LNCaP clone FGC (cell line): Measurements from ENCODE around the gene DNM3.

Experiments used
- DNase-seq: peaks from one replicate; pipeline ENCODE4 v3.0.0-alpha.2; 2011; ENCODE audit warnings: low read depth
- H3K4me3 ChIP-seq: 2 replicates; pipeline ENCODE4 v1.5.1; 2011; ENCODE audit warnings: mild to moderate bottlenecking, low read depth, low read length, control low read depth
- CTCF ChIP-seq: IDR thresholded peaks from 2 replicates; pipeline ENCODE4 v1.5.1; 2012; ENCODE audit warnings: mild to moderate bottlenecking; ENCODE audit not compliant: control insufficient read depth, insufficient read depth; ENCODE audit errors: extremely low read depth

Gene DNM3

DNA sequence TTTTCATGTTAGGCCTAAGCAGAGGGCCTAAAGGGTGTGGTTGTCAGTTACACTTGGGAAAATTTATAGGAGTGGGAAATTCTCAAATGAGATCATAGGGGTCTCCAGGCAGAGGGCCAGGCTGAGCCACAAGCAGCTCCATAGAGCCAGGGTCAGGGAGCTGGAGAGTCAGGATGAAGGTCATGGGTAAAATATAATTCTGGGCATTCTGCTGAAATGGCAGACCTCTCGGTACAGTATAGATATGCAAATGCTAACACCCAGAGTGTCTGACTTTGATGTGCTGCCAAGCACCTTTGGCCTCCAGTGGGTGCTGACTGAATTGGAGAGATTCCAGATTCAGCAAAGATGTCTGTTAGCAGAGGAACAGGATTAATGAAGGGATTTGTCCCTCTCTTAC is 40.1 kb downstream of the DNM3 start:
- no peak overlapping the region for H3K4me3 ChIP-seq
- DNase-seq, result no peak
- TF ChIP-seq CTCF, result no peak

GRCh38 chr1:171883849-171884248 is 42.6 kb downstream of the DNM3 start:
- DNase-seq, result no peak
- H3K4me3 ChIP-seq, result no peak overlapping the region

DNA sequence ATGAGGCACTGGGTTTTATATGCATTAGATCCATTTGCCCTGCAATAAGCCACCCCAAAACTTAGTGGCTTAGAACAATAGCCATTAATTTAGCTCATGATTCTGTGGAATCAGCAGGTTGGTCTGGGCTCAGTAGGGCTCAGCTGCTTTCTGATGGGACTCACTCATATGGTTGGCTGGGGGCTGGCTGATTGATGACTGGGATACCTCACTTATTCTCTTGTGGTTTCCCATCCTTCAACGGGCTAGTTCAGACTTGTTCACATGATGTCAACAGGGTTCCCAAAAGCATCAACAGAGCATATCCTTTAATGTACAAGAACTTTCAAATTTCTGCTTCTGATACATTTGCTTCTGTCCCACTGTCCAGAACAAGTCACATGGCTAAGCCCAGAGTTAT is 43.2 kb downstream of the DNM3 start:
- no peak for TF ChIP-seq CTCF
- DNase-seq, result no peak
- no peak overlapping the region for H3K4me3 ChIP-seq

More at GRCh38 chr1:171883849-171884248, 42.6 kb downstream of the DNM3 start:
- no peak for TF ChIP-seq CTCF

- no peak overlapping the region for H3K4me3 ChIP-seq
- TF ChIP-seq CTCF, result no peak
- no peak for DNase-seq
Observed at GRCh38 chr1:171890131-171890530, 48.8 kb downstream of the DNM3 start.

- DNase-seq, result no peak
- TF ChIP-seq CTCF, result no peak
- H3K4me3 ChIP-seq, result no peak overlapping the region
Observed at GRCh38 chr1:171896936-171897703, 55.8 kb downstream of the DNM3 start.

DNA sequence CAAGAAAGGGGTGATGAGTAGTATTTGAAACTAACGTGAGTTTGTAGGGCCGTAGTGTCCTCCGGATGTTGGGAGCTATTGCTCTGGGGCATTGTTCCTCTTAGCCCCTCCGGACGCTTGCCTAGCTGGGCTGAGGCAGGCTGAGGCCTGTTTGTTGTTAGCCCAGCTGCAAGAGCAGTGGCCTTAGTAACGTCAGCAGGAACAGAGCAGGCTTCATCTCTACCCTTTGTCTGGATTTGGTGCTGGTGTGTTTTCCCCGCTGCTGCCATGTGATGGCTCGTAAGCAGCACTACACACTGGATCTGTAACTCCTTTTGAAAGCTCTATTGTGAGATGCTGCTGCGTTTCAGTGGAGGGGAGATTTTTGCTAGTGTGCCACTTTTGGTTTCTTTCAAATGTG is 57.6 kb downstream of the DNM3 start:
- H3K4me3 ChIP-seq, result no peak overlapping the region
- TF ChIP-seq CTCF, result no peak
- no peak for DNase-seq

GRCh38 chr1:171899838-171900237 is 58.5 kb downstream of the DNM3 start:
- no peak overlapping the region for H3K4me3 ChIP-seq
- DNase-seq, result no peak
- no peak for TF ChIP-seq CTCF
